GM18502 (cell line): ENCODE results near the gene KLK2.

Source experiments
- ATAC-seq: cut with Tn5 transposase; IDR thresholded peaks from one replicate; pipeline ENCODE4 v1.9.1; 2021; ENCODE audit warnings: mild to moderate bottlenecking; ENCODE audit not compliant: unreplicated experiment, poor library complexity

Gene KLK2

GRCh38 chr19:50844296-50844935 lies 28.8 kb upstream of the KLK2 start:
- ATAC-seq: no peak

- ATAC-seq: no peak
Measured at GRCh38 chr19:50850738-50851137, 22.5 kb upstream of the KLK2 start.

GRCh38 chr19:50851620-50852019 lies 21.6 kb upstream of the KLK2 start:
- no peak for ATAC-seq

- no peak for ATAC-seq
Measured at GRCh38 chr19:50854636-50855410, 18.4 kb upstream of the KLK2 start, which contains the start of gene KLK3. KLK3 (plus strand) TSS chr19:50854915; CDS start chr19:50854956, 41 bp downstream.

- ATAC-seq: no peak
Measured at GRCh38 chr19:50857366-50857765, 15.9 kb upstream of the KLK2 start.

- ATAC-seq: no peak
Measured at GRCh38 chr19:50858886-50859285, 14.4 kb upstream of the KLK2 start.

GRCh38 chr19:50859849-50860248 lies 13.4 kb upstream of the KLK2 start:
- no peak for ATAC-seq

- ATAC-seq: no peak
Measured at GRCh38 chr19:50861010-50861409, 12.2 kb upstream of the KLK2 start.

- ATAC-seq: no peak
Measured at GRCh38 chr19:50861496-50862286, 11.5 kb upstream of the KLK2 start.

- no peak for ATAC-seq
Measured at GRCh38 chr19:50869479-50869878, 3.8 kb upstream of the KLK2 start.

GRCh38 chr19:50870417-50871089 lies 2.7 kb upstream of the KLK2 start:
- ATAC-seq: no peak

GRCh38 chr19:50874211-50874610 lies 972 bp downstream of the KLK2 start:
- ATAC-seq: no peak

- ATAC-seq: no peak
Measured at GRCh38 chr19:50875795-50876422, 2.7 kb downstream of the KLK2 start.

- no peak for ATAC-seq
Measured at GRCh38 chr19:50876456-50876855, 3.2 kb downstream of the KLK2 start.

GRCh38 chr19:50877338-50877737 lies 4.1 kb downstream of the KLK2 start:
- ATAC-seq: no peak

- ATAC-seq: no peak
Measured at GRCh38 chr19:50878851-50879250, 5.6 kb downstream of the KLK2 start.

GRCh38 chr19:50880241-50880640 lies 7.0 kb downstream of the KLK2 start:
- ATAC-seq: no peak

GRCh38 chr19:50882188-50882587 lies 8.9 kb downstream of the KLK2 start:
- ATAC-seq: no peak

- ATAC-seq: no peak
Measured at GRCh38 chr19:50889638-50890037, 16.4 kb downstream of the KLK2 start.
